Right atrium auricular region (tissue), 2 donors: Measurements from ENCODE around the gene TCF20. TPM values are rescaled to one million over a fixed set of nuclear protein-coding genes. Genes with fewer than 3 reads are reported as not detected.
A peak's percentile ranks its signal among the peaks of the same experiment; 100 is the strongest.

Experiments used
- DNase-seq: peaks from one replicate; pipeline ENCODE4 v3.0.0-alpha.2; 2019; ENCODE audit warnings: low spot score
- H3K27ac ChIP-seq, 2 donors: fragments of 200-600 bp; sonication (generic); 1 replicate in 1 of 2; 2 replicates in 1 of 2; pipeline ENCODE4 v1.5.1; 2016 to 2019
- H3K27me3 ChIP-seq, 2 donors: fragments of 200-600 bp; sonication (generic); one replicate each; pipeline versions ENCODE4 v1.5.1 to v1.6.0; 2017 to 2019
- H3K36me3 ChIP-seq: fragments of 200-600 bp; sonication (generic); one replicate; pipeline ENCODE4 v1.5.1; 2016
- H3K4me1 ChIP-seq, 2 donors: fragments of 200-600 bp; sonication (generic); one replicate each; pipeline versions ENCODE4 v1.5.1 to v1.6.0; 2017 to 2019
- H3K4me3 ChIP-seq, 2 donors: fragments of 200-600 bp; sonication (generic); 1 replicate in 1 of 2; 2 replicates in 1 of 2; pipeline ENCODE4 v1.5.1; 2017 to 2019; ENCODE audit warnings: mild to moderate bottlenecking in 1 of 2, moderate library complexity in 1 of 2
- H3K9me3 ChIP-seq, 2 donors: fragments of 200-600 bp; sonication (generic); one replicate each; pipeline ENCODE4 v1.5.1; 2019
- total RNA-seq, 2 donors: library from RNA; depleted of rRNA; stranded (reverse); fragments of >200 nt; gene quantifications; one replicate each; pipeline ENCODE4 v1.1.0, GENCODE V29; 2016
- TF ChIP-seq, protein P1 (sequence below), 2 donors: fragments of 200-600 bp; sonication (generic); IDR thresholded peaks; one replicate each; pipeline ENCODE4 v1.5.1; 2019; ENCODE audit warnings: antibody characterized with exemption in 2 of 2

Gene TCF20
- total RNA-seq, 2 donors from 2014 or later = 13.6 to 15.5 TPM

DNA sequence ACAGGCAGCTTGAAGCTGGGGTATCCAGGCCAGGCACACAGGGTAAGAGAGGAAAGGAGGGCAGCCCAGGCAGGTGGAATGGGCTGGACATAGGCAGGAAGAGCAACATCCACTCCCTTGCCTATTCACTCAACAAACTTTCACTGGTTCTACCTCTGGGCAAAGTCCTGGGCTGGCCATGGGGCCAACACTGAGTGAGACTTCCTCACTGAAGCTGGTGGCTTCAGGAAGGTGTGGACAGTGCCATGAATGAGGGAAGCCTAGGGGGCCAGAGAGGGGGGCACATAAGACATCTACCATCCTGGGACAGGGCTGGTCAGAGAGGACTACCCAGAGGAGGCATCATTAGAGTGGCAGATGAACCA lies 44.9 kb upstream of the TCF20 start:
- TF ChIP-seq, protein P1, sequence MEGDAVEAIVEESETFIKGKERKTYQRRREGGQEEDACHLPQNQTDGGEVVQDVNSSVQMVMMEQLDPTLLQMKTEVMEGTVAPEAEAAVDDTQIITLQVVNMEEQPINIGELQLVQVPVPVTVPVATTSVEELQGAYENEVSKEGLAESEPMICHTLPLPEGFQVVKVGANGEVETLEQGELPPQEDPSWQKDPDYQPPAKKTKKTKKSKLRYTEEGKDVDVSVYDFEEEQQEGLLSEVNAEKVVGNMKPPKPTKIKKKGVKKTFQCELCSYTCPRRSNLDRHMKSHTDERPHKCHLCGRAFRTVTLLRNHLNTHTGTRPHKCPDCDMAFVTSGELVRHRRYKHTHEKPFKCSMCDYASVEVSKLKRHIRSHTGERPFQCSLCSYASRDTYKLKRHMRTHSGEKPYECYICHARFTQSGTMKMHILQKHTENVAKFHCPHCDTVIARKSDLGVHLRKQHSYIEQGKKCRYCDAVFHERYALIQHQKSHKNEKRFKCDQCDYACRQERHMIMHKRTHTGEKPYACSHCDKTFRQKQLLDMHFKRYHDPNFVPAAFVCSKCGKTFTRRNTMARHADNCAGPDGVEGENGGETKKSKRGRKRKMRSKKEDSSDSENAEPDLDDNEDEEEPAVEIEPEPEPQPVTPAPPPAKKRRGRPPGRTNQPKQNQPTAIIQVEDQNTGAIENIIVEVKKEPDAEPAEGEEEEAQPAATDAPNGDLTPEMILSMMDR (IDR thresholded peaks at IDR 0.05) = no peak
- H3K4me3 ChIP-seq = no peak overlapping the region
- no peaks in the 10 kb centered on the region for H3K27me3 ChIP-seq
- H3K9me3 ChIP-seq = no peaks in the 10 kb centered on the region
- H3K36me3 ChIP-seq = no peaks in the 10 kb centered on the region
- H3K27ac ChIP-seq = no peak overlapping the region
- H3K4me1 ChIP-seq = peaks cover 0 to 10% of the 10 kb centered on the region in 2 donors
- DNase-seq = no peak

DNA sequence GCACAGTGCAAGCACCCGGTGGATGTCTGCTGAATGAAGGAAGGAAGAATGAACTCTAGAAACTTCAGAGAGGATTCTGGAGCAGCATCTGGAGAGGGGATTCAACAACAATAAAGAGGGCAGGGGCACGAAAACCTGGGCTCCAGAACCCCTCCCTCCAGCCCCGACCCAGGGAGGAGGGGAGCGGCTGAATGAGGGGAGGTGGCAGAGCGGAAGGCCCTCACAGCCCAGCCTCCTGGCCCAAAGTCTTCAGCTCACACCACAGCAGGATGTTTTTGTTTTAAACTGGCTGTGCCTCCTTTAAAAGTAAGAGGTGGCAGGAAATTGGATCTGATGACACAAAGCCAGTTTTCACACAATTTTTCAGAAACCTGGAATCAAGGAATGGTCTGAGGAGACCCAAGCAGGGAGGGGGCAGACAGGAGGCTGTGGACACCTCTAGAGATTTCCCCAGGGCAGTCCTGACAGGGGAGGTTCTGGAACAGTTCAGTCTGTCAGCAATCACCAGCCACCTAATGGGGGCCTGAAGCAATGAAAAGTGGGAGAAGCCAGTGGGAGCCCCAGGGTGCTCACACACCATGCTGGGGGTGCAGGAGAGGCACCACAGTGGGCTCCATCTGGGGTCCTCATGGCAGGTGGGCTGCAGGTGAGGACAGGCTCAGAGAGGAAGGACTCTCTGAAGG lies 44.4 kb upstream of the TCF20 start:
- peaks cover 0 to 10% of the 10 kb centered on the region in 2 donors for H3K4me1 ChIP-seq
- H3K9me3 ChIP-seq = no peaks in the 10 kb centered on the region
- H3K36me3 ChIP-seq = no peaks in the 10 kb centered on the region
- TF ChIP-seq, protein P1 (IDR thresholded peaks at IDR 0.05) = no peak
- H3K27me3 ChIP-seq = no peaks in the 10 kb centered on the region
- H3K27ac ChIP-seq = no peak overlapping the region
- DNase-seq = no peak
- no peak overlapping the region for H3K4me3 ChIP-seq

DNA sequence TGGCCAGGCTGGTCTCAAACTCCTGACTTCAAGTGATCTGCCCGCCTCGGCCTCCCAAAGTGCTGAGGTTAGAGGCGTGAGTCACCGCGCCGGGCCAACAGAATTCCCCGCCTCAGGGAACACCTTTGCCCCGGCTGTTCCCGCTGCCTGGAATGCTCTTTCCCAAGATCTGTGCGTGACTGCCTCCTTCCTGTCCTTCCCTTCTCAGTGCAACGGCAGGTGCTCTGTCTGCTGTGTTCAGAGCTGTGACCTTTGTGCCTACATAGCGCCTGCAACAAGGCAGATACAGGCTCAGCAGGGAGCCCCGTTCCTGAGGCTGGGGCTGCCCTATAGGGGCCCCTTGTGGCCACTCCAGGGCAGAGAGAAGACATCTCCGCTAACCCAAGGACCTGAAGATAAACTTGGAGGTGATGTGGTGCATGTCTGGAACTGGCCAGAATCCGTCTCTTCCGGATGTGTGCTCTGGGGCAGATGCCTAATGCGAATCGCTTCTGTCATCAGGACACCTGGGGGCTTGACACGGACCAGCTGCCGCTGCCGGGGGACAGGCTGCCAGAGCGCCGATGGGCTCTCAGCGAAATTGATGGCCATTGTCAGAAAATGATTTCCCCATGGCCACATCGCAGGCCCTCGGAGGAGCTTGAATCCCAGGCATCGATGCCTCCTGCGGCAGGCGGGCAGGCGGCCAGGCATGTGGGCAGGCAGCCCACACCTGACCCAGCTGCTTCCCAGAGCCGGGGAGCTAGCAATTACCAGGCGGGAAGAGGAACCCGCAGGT lies 43.5 kb upstream of the TCF20 start:
- Histone ChIP-seq H3K36me3 (no peaks in the 10 kb centered on the region), H3K4me1 (peaks cover 0 to 10% of the 10 kb centered on the region in 2 donors), H3K27ac (no peak overlapping the region), H3K9me3 (no peaks in the 10 kb centered on the region), H3K27me3 (no peaks in the 10 kb centered on the region), H3K4me3 (no peak overlapping the region)
- TF ChIP-seq, protein P1 (IDR thresholded peaks at IDR 0.05) = peak in 1 of 2 donors; percentile 47
- no peak for DNase-seq

DNA sequence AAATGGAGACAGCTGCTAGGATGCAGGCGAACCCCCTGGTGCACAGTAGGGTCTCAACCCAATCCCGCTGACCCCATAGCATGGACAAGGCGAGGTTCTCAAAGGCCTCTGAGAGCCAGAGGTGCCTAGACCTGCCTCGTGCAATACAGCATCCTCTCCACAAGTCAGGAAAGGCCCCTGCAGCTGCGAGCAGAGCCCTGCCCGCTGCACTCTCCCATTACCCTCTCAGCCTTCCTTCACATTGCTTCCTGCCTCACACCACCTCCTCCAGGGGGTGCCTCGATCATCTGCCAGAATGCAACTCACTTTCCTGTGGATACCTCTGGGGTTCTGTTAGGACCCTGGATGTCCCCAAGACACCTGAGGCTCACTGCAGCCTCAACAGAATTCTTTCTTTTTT lies 42.8 kb upstream of the TCF20 start:
- H3K4me1 ChIP-seq = peaks cover 0 to 10% of the 10 kb centered on the region in 2 donors
- no peak overlapping the region for H3K27ac ChIP-seq
- H3K27me3 ChIP-seq = no peaks in the 10 kb centered on the region
- DNase-seq = no peak
- no peak overlapping the region for H3K4me3 ChIP-seq
- TF ChIP-seq, protein P1 (IDR thresholded peaks at IDR 0.05) = no peak
- H3K36me3 ChIP-seq = no peaks in the 10 kb centered on the region
- H3K9me3 ChIP-seq = no peaks in the 10 kb centered on the region

DNA sequence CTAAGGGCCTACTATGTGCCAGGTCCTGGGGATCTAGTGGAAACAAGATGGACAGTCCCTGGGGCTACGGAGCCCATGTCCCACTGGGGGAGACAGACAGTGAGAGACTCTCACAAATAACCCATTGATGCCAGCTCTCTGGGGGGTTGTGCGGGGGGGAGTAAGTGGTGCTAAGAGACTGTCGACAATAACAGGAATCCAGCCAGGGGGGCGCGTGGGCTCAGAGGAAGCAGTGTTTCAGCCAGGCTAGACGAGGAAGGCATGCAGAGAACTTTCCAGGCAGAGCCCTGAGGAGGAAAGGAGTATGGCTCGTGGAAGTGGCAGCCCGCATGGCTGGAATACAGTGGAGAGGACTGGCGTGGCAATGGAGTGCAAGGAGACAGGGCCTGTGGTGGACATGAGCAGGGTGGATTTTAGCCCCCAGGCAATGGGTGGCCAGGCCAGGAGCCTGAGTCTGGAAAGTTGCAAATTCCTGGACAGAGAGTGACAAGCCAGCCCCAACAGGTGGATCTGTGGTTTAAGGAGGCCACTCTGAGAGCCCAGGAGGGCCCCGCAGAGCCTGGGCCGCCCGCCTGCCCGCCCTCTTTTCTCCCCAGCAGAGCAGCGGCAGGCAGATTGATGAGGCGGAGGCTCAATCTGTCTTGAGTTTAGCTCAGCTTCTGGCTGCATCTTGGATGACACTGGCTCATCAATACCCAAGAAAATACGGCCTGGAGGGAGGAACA lies 40.0 kb upstream of the TCF20 start:
- TF ChIP-seq, protein P1 (IDR thresholded peaks at IDR 0.05) = no peak
- H3K36me3 ChIP-seq = no peaks in the 10 kb centered on the region
- H3K4me3 ChIP-seq = no peak overlapping the region
- DNase-seq = no peak
- peaks cover 0 to 6% of the 10 kb centered on the region in 2 donors for H3K4me1 ChIP-seq
- H3K27ac ChIP-seq = no peak overlapping the region
- H3K27me3 ChIP-seq = no peaks in the 10 kb centered on the region
- H3K9me3 ChIP-seq = no peaks in the 10 kb centered on the region
